HepG2 (cell line): Measurements from ENCODE around the gene SRP68. TPM values are rescaled to one million over a fixed set of nuclear protein-coding genes. Genes with fewer than 3 reads are reported as not detected.

Source experiments
- ATAC-seq: fragments of 200-7000 bp; cut with Tn5 transposase; 3 replicates; pipeline ENCODE4 v1.9.1; 2020; ENCODE audit warnings: mild to moderate bottlenecking, moderate library complexity
- BruUV-seq: library from RNA; stranded (reverse); fragments of 400-500 nt; replicated peaks from 2 replicates; lab custom pipeline; 2021; lab: Mats Ljungman, UMichigan
- CTCF ChIA-PET: fragments of 300-600 bp; formaldehyde crosslinking; extraction: SDS; loops from one replicate; lab custom pipeline; 2021; ENCODE audit warnings: low total read pairs, inconsistent platforms, low intra/inter-chr PET ratio; lab: Yijun Ruan, JAX
- POLR2A ChIA-PET: fragments of 350-600 bp; sonication (Branson Sonifier 250); formaldehyde crosslinking; loops from one replicate; lab custom pipeline; 2020; ENCODE audit warnings: antibody characterized with exemption, inconsistent platforms; lab: Yijun Ruan, JAX
- DNase-seq: peaks from one replicate; pipeline ENCODE4 v3.0.0-alpha.2; 2015; ENCODE audit warnings: low spot score
- FAIRE-seq: peaks from 3 replicates; lab custom pipeline; 2011; peaks lifted over from hg19 to GRCh38; lab: Jason Lieb, UNC
- H2AFZ ChIP-seq: one replicate; pipeline ENCODE4 v1.6.1; 2011; ENCODE audit warnings: low read length, inconsistent platforms
- H3K27ac ChIP-seq: fragments of 300-600 bp; 3 replicates; pipeline ENCODE4 v1.8.0; 2011; ENCODE audit warnings: mixed run types, mild to moderate bottlenecking, mixed read lengths, low read length, inconsistent platforms; ENCODE audit not compliant: insufficient read depth; ENCODE audit errors: extremely low read length
- H3K27me3 ChIP-seq, 2 experiments: fragments of 200-600 bp in 1 of 2; 2 replicates in 1 of 2; 3 replicates in 1 of 2; pipeline versions ENCODE4 v1.6.0 to v1.8.0; 2011; ENCODE audit warnings: low read length in 2 of 2, mild to moderate bottlenecking in 2 of 2, moderate library complexity in 2 of 2, inconsistent platforms in 1 of 2; ENCODE audit not compliant: insufficient read depth in 2 of 2, control insufficient read depth in 1 of 2
- H3K36me3 ChIP-seq, 2 experiments: fragments of 200-600 bp in 1 of 2; replicated peaks in 1 of 2; 2 replicates in 1 of 2; 3 replicates in 1 of 2; pipeline versions ENCODE4 v1.5.1 to v1.8.0; 2011; ENCODE audit warnings: low read length in 2 of 2, inconsistent platforms in 1 of 2; ENCODE audit not compliant: insufficient read depth in 2 of 2, control insufficient read depth in 1 of 2
- H3K4me1 ChIP-seq: 2 replicates; pipeline ENCODE4 v1.5.1; 2012; ENCODE audit warnings: low read length, inconsistent platforms; ENCODE audit not compliant: insufficient read depth
- H3K4me2 ChIP-seq: 2 replicates; pipeline ENCODE4 v1.6.0; 2011; ENCODE audit warnings: low read depth, low read length, inconsistent platforms
- H3K4me3 ChIP-seq, 3 experiments: fragments of 200-600 bp in 1 of 3; sonication (generic), shearing (Covaris generic) in 1 of 3; replicated peaks in 1 of 3; 2 replicates each; pipeline ENCODE4 v1.5.1; 2011 to 2016; ENCODE audit warnings: low read length in 3 of 3, inconsistent platforms in 2 of 3, low read depth in 2 of 3, mild to moderate bottlenecking in 2 of 3, control low read depth in 1 of 3, mixed read lengths in 1 of 3; ENCODE audit not compliant: insufficient read depth in 1 of 3
- H3K79me2 ChIP-seq: one replicate; pipeline ENCODE4 v1.6.1; 2011; ENCODE audit warnings: low read length, inconsistent platforms; ENCODE audit not compliant: insufficient read depth
- H3K9ac ChIP-seq: 2 replicates; pipeline ENCODE4 v1.6.0; 2011; ENCODE audit warnings: mild to moderate bottlenecking, low read depth, low read length, inconsistent platforms; ENCODE audit not compliant: insufficient read depth
- H3K9me3 ChIP-seq: 2 replicates; pipeline ENCODE4 v1.5.1; 2012; ENCODE audit warnings: mild to moderate bottlenecking, low read length
- H4K20me1 ChIP-seq: 2 replicates; pipeline ENCODE4 v1.6.0; 2011; ENCODE audit warnings: inconsistent platforms, mild to moderate bottlenecking, low read length, moderate library complexity; ENCODE audit not compliant: insufficient read depth
- ATF7 ChIP-seq, 2 experiments: fragments of 450-650 bp in 1 of 2; sonication (generic) in 1 of 2; formaldehyde crosslinking in 1 of 2; IDR thresholded peaks; 2 replicates each; pipeline versions ENCODE4 v1.4.0 to v1.6.1; 2016 to 2020; ENCODE audit warnings: antibody characterized with exemption in 1 of 2, mild to moderate bottlenecking in 1 of 2, missing genetic modification reagents in 1 of 2
- HOXA5 ChIP-seq: sonication (generic); formaldehyde crosslinking; IDR thresholded peaks from 2 replicates; pipeline ENCODE4 v1.4.0; 2020; ENCODE audit warnings: missing genetic modification reagents
- MTA3 ChIP-seq: sonication (generic); formaldehyde crosslinking; IDR thresholded peaks from 2 replicates; pipeline ENCODE4 v1.4.0; 2020; ENCODE audit warnings: missing genetic modification reagents
- NFE2 ChIP-seq: sonication (generic); formaldehyde crosslinking; IDR thresholded peaks from 2 replicates; pipeline ENCODE4 v1.4.0; 2020; ENCODE audit warnings: missing genetic modification reagents
- NFE2L2 ChIP-seq: fragments of 150-350 bp; IDR thresholded peaks from 2 replicates; pipeline ENCODE4 v1.6.1; 2014; ENCODE audit warnings: low read length
- POLR2A ChIP-seq, 2 experiments: IDR thresholded peaks; 2 replicates each; pipeline ENCODE4 v1.6.1; 2011; ENCODE audit warnings: low read depth in 2 of 2, low read length in 2 of 2, mild to moderate bottlenecking in 1 of 2, moderate library complexity in 1 of 2; ENCODE audit not compliant: insufficient read depth in 1 of 2
- POLR2AphosphoS5 ChIP-seq: IDR thresholded peaks from 2 replicates; pipeline ENCODE4 v1.6.1; 2012; ENCODE audit warnings: low read depth, low read length
- POLR2G ChIP-seq: fragments of 200-400 bp; formaldehyde crosslinking; IDR thresholded peaks from 2 replicates; pipeline ENCODE4 v1.6.1; 2018; ENCODE audit warnings: mild to moderate bottlenecking, low read depth, low read length, moderate library complexity
- ZBTB21 ChIP-seq: sonication (generic); formaldehyde crosslinking; IDR thresholded peaks from 2 replicates; pipeline ENCODE4 v1.4.0; 2020; ENCODE audit warnings: missing genetic modification reagents
- ZC3H13 ChIP-seq: sonication (generic); formaldehyde crosslinking; IDR thresholded peaks from 2 replicates; pipeline ENCODE4 v1.8.1; 2023; ENCODE audit warnings: mild to moderate bottlenecking, missing genetic modification reagents, moderate library complexity
- WGBS: methylation state at CpG from one replicate; pipeline ENCODE4 v1.1.6; 2017; ENCODE audit warnings: low lambda C conversion rate; 5-methylcytosine and 5-hydroxymethylcytosine counted together
- in situ Hi-C: cut with HindIII; loops from 2 replicates; pipeline ENCODE4 v1.10.0; 2017; ENCODE audit warnings: low pct_unique_long_range_greater_than_20kb; ENCODE audit not compliant: extremely low pct_ligation_motif_present
- intact Hi-C: fragments of 100-400 bp; cut with micrococcal nuclease; formaldehyde crosslinking; loops from one replicate; pipeline ENCODE4 v1.10.0; 2022; ENCODE audit not compliant: unreplicated experiment
- polyA plus RNA-seq, 8 experiments: library from polyadenylated mRNA; depleted of rRNA in 3 of 8; stranded (reverse) in 7 of 8; unstranded in 1 of 8; fragments of >200 nt; fragmentation: Illumina TruSeq in 4 of 8; extraction: Trizol in 4 of 8; gene quantifications; 2 replicates each; pipeline versions ENCODE4 v1.2.1 to v1.2.3, GENCODE V29; 2011 to 2016; ENCODE audit warnings: low read depth in 4 of 8, missing spikeins in 1 of 8, mixed read lengths in 1 of 8; ENCODE audit not compliant: insufficient read depth in 1 of 8
- total RNA-seq, 5 experiments: library from RNA; depleted of rRNA; stranded (reverse); fragments of >200 nt; fragmentation: Illumina TruSeq; extraction: Trizol; gene quantifications; 2 replicates each; pipeline ENCODE4 v1.2.3, GENCODE V29; 2016; ENCODE audit warnings: low read depth in 1 of 5
- TF ChIP-seq, protein P1 (sequence below): sonication (generic); formaldehyde crosslinking; IDR thresholded peaks from 2 replicates; pipeline ENCODE4 v1.4.0; 2020; ENCODE audit warnings: missing genetic modification reagents, borderline replicate concordance

Gene SRP68
- total and polyA plus RNA-seq, 2 of the 13 experiments (the other 11 are each of a cell fraction or from before 2014, with no cell fraction given), result 39.8 to 74.3 TPM

DNA sequence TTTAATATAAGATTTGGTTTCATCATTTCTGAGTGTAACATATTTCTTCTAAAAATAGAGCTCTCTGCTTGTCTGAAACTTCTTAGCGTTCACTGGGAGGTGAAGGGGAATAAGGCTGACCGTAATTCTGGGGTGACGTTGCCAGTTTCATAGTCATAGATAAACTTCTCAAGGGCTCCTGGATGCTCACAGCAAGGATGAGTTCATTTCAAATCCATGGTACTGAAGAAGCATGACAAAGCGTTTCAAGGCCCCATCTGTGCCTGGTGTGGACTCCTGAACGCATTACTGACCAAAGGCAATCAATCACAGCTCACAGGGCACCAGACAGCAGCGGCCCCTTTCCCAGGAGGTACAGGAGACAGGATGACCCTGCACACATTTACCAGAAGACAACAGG, 33.2 kb downstream of the SRP68 start:
- no peak overlapping the region for H3K27ac ChIP-seq
- H2AFZ ChIP-seq, result no peak overlapping the region
- H3K4me2 ChIP-seq, result no peak overlapping the region
- H3K4me1 ChIP-seq, result peaks cover under 1% of the 10 kb centered on the region; the same call in 1 of the 2 replicates
- H3K9ac ChIP-seq, result no peak overlapping the region
- DNase-seq (no peak), ATAC-seq (no peak; the same call in 2 of the 3 replicates)
- in situ Hi-C loops, result no loop called here
- BruUV-seq, result no TSS peak
- no peak for TF ChIP-seq NFE2 (CRISPR knock-in tag)
- TF ChIP-seq HOXA5 (CRISPR knock-in tag), result no peak
- peak; percentile 11; the same call in 1 of the 2 replicates for TF ChIP-seq NFE2L2
- TF ChIP-seq ZC3H13 (CRISPR knock-in tag), result no peak
- TF ChIP-seq, all 625 proteins: peak for 1
- no peak overlapping the region for H3K4me3 ChIP-seq
- WGBS, result 84% methylated on average over 6 of the region's 6 CpGs
- H3K27me3 ChIP-seq, result no peaks in the 10 kb centered on the region
- ChIA-PET POLR2A (interaction anchor here (1.3 to 1.6 kb wide), 2 partner anchors 10 to 25 kb away, joined by 3 read pairs; no protein-coding TSS in a partner anchor), CTCF (no interaction called here)
- no peaks in the 10 kb centered on the region for H4K20me1 ChIP-seq
- no peaks in the 10 kb centered on the region for H3K9me3 ChIP-seq
- H3K79me2 ChIP-seq, result no peaks in the 10 kb centered on the region
- FAIRE-seq, result no peak
- H3K36me3 ChIP-seq, result peaks cover 31 to 65% of the 10 kb centered on the region in 2 experiments
- intact Hi-C loops, result no loop called here

DNA sequence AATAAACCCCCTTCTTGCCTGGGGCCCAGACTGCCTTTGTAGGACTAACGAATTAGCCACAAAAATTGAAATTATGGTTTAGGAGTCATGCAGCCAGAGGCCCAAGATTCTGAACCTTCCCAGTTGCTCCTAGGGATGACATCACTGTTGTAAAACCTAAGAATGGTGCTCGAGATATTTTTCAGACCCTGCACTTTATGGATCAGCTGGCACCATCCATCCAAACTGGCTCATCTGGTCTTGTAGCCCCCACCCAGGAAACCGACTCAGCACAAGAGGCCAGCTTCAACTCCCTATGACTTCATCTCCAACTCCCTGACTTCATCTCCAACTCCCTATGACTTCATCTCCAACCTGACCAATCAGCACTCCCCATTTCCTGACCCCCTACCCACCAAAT, 34.3 kb downstream of the SRP68 start:
- H3K27ac ChIP-seq, result no peak overlapping the region
- CTCF ChIA-PET, result no interaction called here
- ATAC-seq (no peak), DNase-seq (no peak)
- in situ Hi-C loops, result no loop called here
- no TSS peak for BruUV-seq
- H3K4me1 ChIP-seq, result peaks cover 11% of the 10 kb centered on the region
- no peaks in the 10 kb centered on the region for H4K20me1 ChIP-seq
- no peak overlapping the region for H3K4me3 ChIP-seq
- no peak overlapping the region for H3K4me2 ChIP-seq
- no peak overlapping the region for H2AFZ ChIP-seq
- TF ChIP-seq, protein P1, sequence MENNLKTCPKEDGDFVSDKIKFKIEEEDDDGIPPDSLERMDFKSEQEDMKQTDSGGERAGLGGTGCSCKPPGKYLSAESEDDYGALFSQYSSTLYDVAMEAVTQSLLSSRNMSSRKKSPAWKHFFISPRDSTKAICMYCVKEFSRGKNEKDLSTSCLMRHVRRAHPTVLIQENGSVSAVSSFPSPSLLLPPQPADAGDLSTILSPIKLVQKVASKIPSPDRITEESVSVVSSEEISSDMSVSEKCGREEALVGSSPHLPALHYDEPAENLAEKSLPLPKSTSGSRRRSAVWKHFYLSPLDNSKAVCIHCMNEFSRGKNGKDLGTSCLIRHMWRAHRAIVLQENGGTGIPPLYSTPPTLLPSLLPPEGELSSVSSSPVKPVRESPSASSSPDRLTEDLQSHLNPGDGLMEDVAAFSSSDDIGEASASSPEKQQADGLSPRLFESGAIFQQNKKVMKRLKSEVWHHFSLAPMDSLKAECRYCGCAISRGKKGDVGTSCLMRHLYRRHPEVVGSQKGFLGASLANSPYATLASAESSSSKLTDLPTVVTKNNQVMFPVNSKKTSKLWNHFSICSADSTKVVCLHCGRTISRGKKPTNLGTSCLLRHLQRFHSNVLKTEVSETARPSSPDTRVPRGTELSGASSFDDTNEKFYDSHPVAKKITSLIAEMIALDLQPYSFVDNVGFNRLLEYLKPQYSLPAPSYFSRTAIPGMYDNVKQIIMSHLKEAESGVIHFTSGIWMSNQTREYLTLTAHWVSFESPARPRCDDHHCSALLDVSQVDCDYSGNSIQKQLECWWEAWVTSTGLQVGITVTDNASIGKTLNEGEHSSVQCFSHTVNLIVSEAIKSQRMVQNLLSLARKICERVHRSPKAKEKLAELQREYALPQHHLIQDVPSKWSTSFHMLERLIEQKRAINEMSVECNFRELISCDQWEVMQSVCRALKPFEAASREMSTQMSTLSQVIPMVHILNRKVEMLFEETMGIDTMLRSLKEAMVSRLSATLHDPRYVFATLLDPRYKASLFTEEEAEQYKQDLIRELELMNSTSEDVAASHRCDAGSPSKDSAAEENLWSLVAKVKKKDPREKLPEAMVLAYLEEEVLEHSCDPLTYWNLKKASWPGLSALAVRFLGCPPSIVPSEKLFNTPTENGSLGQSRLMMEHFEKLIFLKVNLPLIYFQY, result no peak
- TF ChIP-seq ATF7 (IDR thresholded peaks at IDR 0.05) (peak; percentile 51), ATF7 (CRISPR knock-in tag; IDR thresholded peaks at IDR 0.05) (no peak), POLR2G (peak; percentile 45), POLR2A (IDR thresholded peaks at IDR 0.05; ENCODE audit: insufficient read depth in 1 of 2, low read depth in 2 of 2, low read length in 2 of 2) (0 out of 4 replicates have a peak, but pooled peaks of 1 of the 2 experiments have one; percentile 25), MTA3 (no peak), ZBTB21 (CRISPR knock-in tag) (peak; percentile 40; the same call in 1 of the 2 replicates), POLR2AphosphoS5 (peak; percentile 21; the same call in 1 of the 2 replicates)
- TF ChIP-seq, all 625 proteins: peak for 5
- no peaks in the 10 kb centered on the region for H3K27me3 ChIP-seq
- H3K9ac ChIP-seq, result no peak overlapping the region
- H3K36me3 ChIP-seq, result peaks cover 22 to 55% of the 10 kb centered on the region in 2 experiments
- intact Hi-C loops, result no loop called here
- POLR2A ChIA-PET, result interaction anchor here (1.3 kb wide), 1 partner anchor 9 kb away, joined by 3 read pairs; no protein-coding TSS in a partner anchor
- no peaks in the 10 kb centered on the region for H3K79me2 ChIP-seq
- FAIRE-seq, result no peak
- 97% methylated on average over 3 of the region's 3 CpGs for WGBS
- H3K9me3 ChIP-seq, result no peaks in the 10 kb centered on the region
